ENCODE measurements around the gene ARRB1.

The ARRB1 gene

GRCh38 chr11:75281469-75282095, 69.9 kb downstream of the ARRB1 start:
- H3K4me3 ChIP-seq (ENCODE audit: control insufficient read depth, low read depth, low read length): no peak overlapping the region
- no peak for TF ChIP-seq CTCF (IDR thresholded peaks at IDR 0.05; ENCODE audit: control insufficient read depth, insufficient read depth, low read depth, low read length, missing control alignments)
- DNase-seq (ENCODE audit: low read depth): no peak

GRCh38 chr11:75280770-75281468, 70.5 kb downstream of the ARRB1 start:
- H3K4me3 ChIP-seq (ENCODE audit: control insufficient read depth, low read depth, low read length): no peak overlapping the region
- TF ChIP-seq CTCF (IDR thresholded peaks at IDR 0.05; ENCODE audit: control insufficient read depth, insufficient read depth, low read depth, low read length, missing control alignments): no peak
- no peak for DNase-seq (ENCODE audit: low read depth)

- TF ChIP-seq CTCF (IDR thresholded peaks at IDR 0.05; ENCODE audit: control insufficient read depth, insufficient read depth, low read depth, low read length, missing control alignments): peak; percentile 97
- DNase-seq (ENCODE audit: low read depth): no peak
- H3K4me3 ChIP-seq (ENCODE audit: control insufficient read depth, low read depth, low read length): no peak overlapping the region
These were observed 71.2 kb downstream of the ARRB1 start for GRCh38 chr11:75280227-75280701.

- no peak overlapping the region for H3K4me3 ChIP-seq (ENCODE audit: control insufficient read depth, low read depth, low read length)
- TF ChIP-seq CTCF (IDR thresholded peaks at IDR 0.05; ENCODE audit: control insufficient read depth, insufficient read depth, low read depth, low read length, missing control alignments): no peak
- no peak for DNase-seq (ENCODE audit: low read depth)
These were observed 72.2 kb downstream of the ARRB1 start for GRCh38 chr11:75279273-75279672.

GRCh38 chr11:75277991-75278790, 73.3 kb downstream of the ARRB1 start:
- H3K4me3 ChIP-seq (ENCODE audit: control insufficient read depth, low read depth, low read length): no peak overlapping the region
- TF ChIP-seq CTCF (IDR thresholded peaks at IDR 0.05; ENCODE audit: control insufficient read depth, insufficient read depth, low read depth, low read length, missing control alignments): no peak
- no peak for DNase-seq (ENCODE audit: low read depth)

- no peak for TF ChIP-seq CTCF (IDR thresholded peaks at IDR 0.05; ENCODE audit: control insufficient read depth, insufficient read depth, low read depth, low read length, missing control alignments)
- H3K4me3 ChIP-seq (ENCODE audit: control insufficient read depth, low read depth, low read length): no peak overlapping the region
- DNase-seq (ENCODE audit: low read depth): no peak
These were observed 74.2 kb downstream of the ARRB1 start for GRCh38 chr11:75277211-75277805.
